Measurements from ENCODE around the gene STK32A. TPM values are rescaled to one million over a fixed set of nuclear protein-coding genes. Genes with fewer than 3 reads are reported as not detected.
"Not testable (repeated sequence)": the region's sequence is repeated elsewhere in the genome, so short reads cannot be mapped to it uniquely, and the experiment has no call there.

STK32A gene
- total RNA-seq, 2 donors from 2014 or later, result 9.8 to 21.8 TPM

- 84 to 100% methylated on average over 1 to 2 of the region's 2 CpGs for WGBS, 2 experiments (ENCODE audit: insufficient coverage in 1 of 2, insufficient read length in 1 of 2)
- H3K27ac Mint-ChIP-seq, result no peak overlapping the region
These were observed 124.8 kb downstream of the STK32A start for GRCh38 chr5:147359581-147359980.

GRCh38 chr5:147360816-147361215 lies 126.0 kb downstream of the STK32A start:
- Mint-ChIP-seq H3K4me1 (peaks cover 7% of the 10 kb centered on the region), H3K4me3 (no peak overlapping the region), H3K36me3 (ENCODE audit: low read depth) (peaks cover 3% of the 10 kb centered on the region), H3K27me3 (ENCODE audit: insufficient read depth) (no peaks in the 10 kb centered on the region), H3K9me3 (no peaks in the 10 kb centered on the region), H3K27ac (no peak overlapping the region)
- H3K36me3 ChIP-seq (ENCODE audit: control insufficient read depth, insufficient read depth, low read length), result no peaks in the 10 kb centered on the region
- H3K9ac ChIP-seq (ENCODE audit: extremely low read depth, low read length, poor library complexity, severe bottlenecking), result no peak overlapping the region
- H3K4me3 ChIP-seq (ENCODE audit: low read length), result no peak overlapping the region
- no peak overlapping the region for H3K27ac ChIP-seq (ENCODE audit: low read depth, low read length)
- peaks cover 6% of the 10 kb centered on the region for H3K9me3 ChIP-seq (ENCODE audit: control insufficient read depth, low read length)
- H3K27me3 ChIP-seq (ENCODE audit: control insufficient read depth, insufficient read depth, low read length, poor library complexity, severe bottlenecking), result no peaks in the 10 kb centered on the region
- no peak for DNase-seq
- no peaks in the 10 kb centered on the region for H3K4me1 ChIP-seq (ENCODE audit: control insufficient read depth, insufficient read depth, low read length)
- 94 to 95% methylated on average over 2 of the region's 2 CpGs for WGBS, 2 experiments (ENCODE audit: insufficient coverage in 1 of 2, insufficient read length in 1 of 2)
- no peak for TF ChIP-seq CTCF (conservative IDR thresholded peaks at IDR 0.05)

More at GRCh38 chr5:147359581-147359980, 124.8 kb downstream of the STK32A start:
- Mint-ChIP-seq H3K4me3 (no peak overlapping the region), H3K9me3 (no peaks in the 10 kb centered on the region), H3K36me3 (ENCODE audit: low read depth) (peaks cover 3% of the 10 kb centered on the region), H3K27me3 (ENCODE audit: insufficient read depth) (no peaks in the 10 kb centered on the region), H3K4me1 (peaks cover 2% of the 10 kb centered on the region)
- no peaks in the 10 kb centered on the region for H3K4me1 ChIP-seq (ENCODE audit: control insufficient read depth, insufficient read depth, low read length)
- H3K4me3 ChIP-seq (ENCODE audit: low read length), result no peak overlapping the region
- TF ChIP-seq CTCF (conservative IDR thresholded peaks at IDR 0.05), result no peak
- no peak overlapping the region for H3K27ac ChIP-seq (ENCODE audit: low read depth, low read length)
- peaks cover 4% of the 10 kb centered on the region for H3K9me3 ChIP-seq (ENCODE audit: control insufficient read depth, low read length)
- DNase-seq, result no peak
- no peak overlapping the region for H3K9ac ChIP-seq (ENCODE audit: extremely low read depth, low read length, poor library complexity, severe bottlenecking)
- no peaks in the 10 kb centered on the region for H3K27me3 ChIP-seq (ENCODE audit: control insufficient read depth, insufficient read depth, low read length, poor library complexity, severe bottlenecking)
- no peaks in the 10 kb centered on the region for H3K36me3 ChIP-seq (ENCODE audit: control insufficient read depth, insufficient read depth, low read length)

GRCh38 chr5:147361441-147362175 lies 126.8 kb downstream of the STK32A start:
- Mint-ChIP-seq H3K27me3 (ENCODE audit: insufficient read depth) (no peaks in the 10 kb centered on the region), H3K36me3 (ENCODE audit: low read depth) (peaks cover 3% of the 10 kb centered on the region), H3K9me3 (no peaks in the 10 kb centered on the region), H3K4me3 (no peak overlapping the region), H3K27ac (no peak overlapping the region), H3K4me1 (peaks cover 14% of the 10 kb centered on the region)
- TF ChIP-seq CTCF (conservative IDR thresholded peaks at IDR 0.05), result no peak
- DNase-seq, result no peak
- Histone ChIP-seq H3K4me1 (ENCODE audit: control insufficient read depth, insufficient read depth, low read length) (no peaks in the 10 kb centered on the region), H3K9me3 (ENCODE audit: control insufficient read depth, low read length) (peaks cover 6% of the 10 kb centered on the region), H3K9ac (ENCODE audit: extremely low read depth, low read length, poor library complexity, severe bottlenecking) (no peak overlapping the region), H3K27ac (ENCODE audit: low read depth, low read length) (no peak overlapping the region), H3K36me3 (ENCODE audit: control insufficient read depth, insufficient read depth, low read length) (no peaks in the 10 kb centered on the region), H3K4me3 (ENCODE audit: low read length) (no peak overlapping the region), H3K27me3 (ENCODE audit: control insufficient read depth, insufficient read depth, low read length, poor library complexity, severe bottlenecking) (no peaks in the 10 kb centered on the region)
- WGBS, 2 experiments (ENCODE audit: insufficient coverage in 1 of 2, insufficient read length in 1 of 2), result 91 to 95% methylated on average over 2 to 4 of the region's 4 CpGs

GRCh38 chr5:147367381-147367780 lies 132.6 kb downstream of the STK32A start:
- peak; percentile 82 for DNase-seq
- H3K9me3 Mint-ChIP-seq; H3K27ac ChIP-seq (ENCODE audit: low read depth, low read length); H3K36me3 Mint-ChIP-seq (ENCODE audit: low read depth); H3K36me3 ChIP-seq (ENCODE audit: control insufficient read depth, insufficient read depth, low read length); H3K27me3 ChIP-seq (ENCODE audit: control insufficient read depth, insufficient read depth, low read length, poor library complexity, severe bottlenecking); H3K4me3 ChIP-seq (ENCODE audit: low read length); H3K9ac ChIP-seq (ENCODE audit: extremely low read depth, low read length, poor library complexity, severe bottlenecking); H3K27me3 Mint-ChIP-seq (ENCODE audit: insufficient read depth); H3K9me3 ChIP-seq (ENCODE audit: control insufficient read depth, low read length); H3K4me1 ChIP-seq (ENCODE audit: control insufficient read depth, insufficient read depth, low read length): not testable (repeated sequence)
- H3K4me3 Mint-ChIP-seq, result peak overlapping the region; percentile 32
- 72 to 90% methylated on average over 2 to 6 of the region's 6 CpGs for WGBS, 2 experiments (ENCODE audit: insufficient coverage in 1 of 2, insufficient read length in 1 of 2)
- peak overlapping the region; percentile 89 for H3K27ac Mint-ChIP-seq
- H3K4me1 Mint-ChIP-seq, result peaks cover 35% of the 10 kb centered on the region

Data from endodermal cell (in vitro differentiated cells).